GM10266 (cell line): ENCODE data around the gene CFAP70.
A peak's percentile ranks its signal among the peaks of the same experiment; 100 is the strongest.

ENCODE experiments used
- DNase-seq: peaks from one replicate; pipeline ENCODE4 v3.0.0; 2012; ENCODE audit errors: extremely low spot score
- TF ChIP-seq, protein P1 (sequence below): IDR thresholded peaks from 2 replicates; pipeline ENCODE4 v1.5.1; 2012; ENCODE audit warnings: mild to moderate bottlenecking, low read depth; ENCODE audit not compliant: control insufficient read depth, insufficient read depth; ENCODE audit errors: missing control alignments

The CFAP70 gene

DNA sequence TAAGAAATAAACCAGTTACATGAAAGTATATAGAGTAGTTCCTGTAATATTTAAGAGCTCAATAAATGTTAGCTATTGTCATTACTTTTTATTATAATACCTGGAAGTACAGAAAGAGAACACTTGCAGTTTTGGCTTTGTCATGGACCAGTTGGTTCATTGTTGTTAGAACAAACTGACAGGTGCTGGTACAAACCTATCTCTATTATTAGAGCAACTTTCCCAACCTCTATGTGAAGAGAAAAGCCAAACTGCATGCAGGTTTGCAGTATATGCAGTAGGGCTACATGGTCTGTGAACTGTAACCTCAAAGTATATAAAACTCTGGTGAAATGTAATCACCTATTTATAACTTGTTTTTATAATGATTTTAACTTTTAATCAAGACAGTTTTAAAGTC is 132.0 kb downstream of the CFAP70 start:
- no peak for DNase-seq
- TF ChIP-seq, protein P1, sequence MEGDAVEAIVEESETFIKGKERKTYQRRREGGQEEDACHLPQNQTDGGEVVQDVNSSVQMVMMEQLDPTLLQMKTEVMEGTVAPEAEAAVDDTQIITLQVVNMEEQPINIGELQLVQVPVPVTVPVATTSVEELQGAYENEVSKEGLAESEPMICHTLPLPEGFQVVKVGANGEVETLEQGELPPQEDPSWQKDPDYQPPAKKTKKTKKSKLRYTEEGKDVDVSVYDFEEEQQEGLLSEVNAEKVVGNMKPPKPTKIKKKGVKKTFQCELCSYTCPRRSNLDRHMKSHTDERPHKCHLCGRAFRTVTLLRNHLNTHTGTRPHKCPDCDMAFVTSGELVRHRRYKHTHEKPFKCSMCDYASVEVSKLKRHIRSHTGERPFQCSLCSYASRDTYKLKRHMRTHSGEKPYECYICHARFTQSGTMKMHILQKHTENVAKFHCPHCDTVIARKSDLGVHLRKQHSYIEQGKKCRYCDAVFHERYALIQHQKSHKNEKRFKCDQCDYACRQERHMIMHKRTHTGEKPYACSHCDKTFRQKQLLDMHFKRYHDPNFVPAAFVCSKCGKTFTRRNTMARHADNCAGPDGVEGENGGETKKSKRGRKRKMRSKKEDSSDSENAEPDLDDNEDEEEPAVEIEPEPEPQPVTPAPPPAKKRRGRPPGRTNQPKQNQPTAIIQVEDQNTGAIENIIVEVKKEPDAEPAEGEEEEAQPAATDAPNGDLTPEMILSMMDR: no peak

DNA sequence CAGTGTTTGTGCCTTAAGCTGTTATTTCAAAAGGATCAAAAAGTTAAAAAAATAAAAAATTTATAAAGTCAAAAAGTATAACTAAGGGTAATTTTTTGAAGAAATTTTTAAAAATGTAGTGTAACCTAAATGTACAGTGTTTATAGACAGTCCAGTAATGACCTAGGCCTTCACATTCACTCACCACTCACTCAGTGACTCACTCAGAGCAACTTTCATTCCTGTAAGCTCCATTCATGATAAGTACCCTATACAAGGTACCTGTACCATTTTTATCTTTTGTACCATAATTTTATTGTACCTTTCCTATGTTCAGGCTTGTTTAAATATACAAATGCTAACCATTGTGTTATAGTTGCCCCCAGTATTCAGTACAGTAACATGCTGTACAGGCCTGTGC is 133.1 kb downstream of the CFAP70 start:
- no peak for DNase-seq
- TF ChIP-seq, protein P1: no peak

DNA sequence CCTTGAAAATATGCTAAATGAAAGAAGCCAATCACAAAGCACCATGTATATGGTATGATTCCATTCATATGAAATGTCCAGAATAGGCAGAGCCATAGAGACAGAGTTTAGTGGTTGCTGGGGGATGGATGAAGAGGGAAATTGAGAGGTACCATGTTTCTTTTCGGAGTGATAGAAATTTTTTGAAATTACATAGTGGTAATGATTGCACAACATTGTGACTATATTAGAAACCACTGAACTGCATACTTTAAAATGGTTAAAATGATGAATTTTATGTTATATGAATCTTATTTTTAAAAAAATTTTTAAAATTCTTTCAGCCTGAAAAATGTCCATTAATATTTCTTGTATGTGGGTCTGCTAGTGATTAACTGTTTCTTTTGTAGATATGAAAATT is 137.7 kb downstream of the CFAP70 start:
- DNase-seq: no peak
- TF ChIP-seq, protein P1: no peak

DNA sequence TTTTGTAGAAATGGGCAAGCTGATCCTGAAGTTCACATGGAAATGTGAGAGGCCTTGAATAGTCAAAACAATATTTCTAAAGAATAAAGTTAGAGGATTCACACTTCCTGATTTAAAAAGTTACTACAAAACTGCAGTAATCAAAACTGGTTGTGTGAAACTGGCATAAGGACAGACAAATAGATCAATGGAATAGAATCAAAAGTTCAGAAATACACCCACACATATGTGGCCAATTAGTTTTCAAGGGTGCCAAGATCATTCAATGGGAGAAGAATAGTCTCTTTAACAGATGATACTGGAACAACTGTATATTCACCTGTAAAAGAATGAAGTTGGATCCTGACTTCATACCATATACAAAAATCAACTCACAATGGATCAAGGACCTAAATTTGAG is 139.3 kb downstream of the CFAP70 start:
- TF ChIP-seq, protein P1: no peak
- no peak for DNase-seq

DNA sequence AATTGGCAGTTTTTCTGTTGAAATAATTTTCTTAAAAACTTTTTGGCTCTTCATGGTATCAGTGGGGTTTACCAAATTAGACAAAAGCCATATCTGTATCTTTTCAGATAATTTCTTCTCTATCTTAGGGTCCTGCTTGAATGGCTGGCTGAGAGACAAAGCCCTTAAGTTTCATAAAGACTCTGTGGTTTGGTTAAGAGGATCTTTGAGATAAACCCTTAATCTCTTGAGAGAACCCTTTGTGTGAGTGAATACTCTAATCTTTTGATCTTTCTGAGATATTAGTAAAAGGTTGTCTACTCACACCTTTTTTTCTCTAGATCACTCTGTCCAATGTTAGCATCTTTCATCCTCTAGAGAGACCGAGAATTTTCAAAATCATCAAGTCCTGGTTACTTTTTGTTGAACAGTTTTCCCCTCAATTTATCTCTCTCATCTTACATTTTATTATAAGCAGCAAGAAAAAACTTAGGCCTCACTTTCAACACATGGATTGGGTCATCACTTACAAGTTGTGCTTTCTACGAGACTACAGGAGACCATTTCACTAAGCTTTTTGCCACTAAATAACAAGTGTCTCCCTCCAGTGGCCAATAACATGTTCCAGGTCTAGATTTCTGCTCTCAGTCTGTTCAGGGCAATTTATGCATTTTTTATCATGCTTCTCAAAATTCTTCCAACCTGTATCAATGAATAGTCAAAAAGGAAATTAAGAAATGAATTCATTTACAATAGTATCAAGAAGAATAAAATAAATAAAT is 140.1 kb downstream of the CFAP70 start:
- DNase-seq: peak; percentile 8
- TF ChIP-seq, protein P1: peak; percentile 41

DNA sequence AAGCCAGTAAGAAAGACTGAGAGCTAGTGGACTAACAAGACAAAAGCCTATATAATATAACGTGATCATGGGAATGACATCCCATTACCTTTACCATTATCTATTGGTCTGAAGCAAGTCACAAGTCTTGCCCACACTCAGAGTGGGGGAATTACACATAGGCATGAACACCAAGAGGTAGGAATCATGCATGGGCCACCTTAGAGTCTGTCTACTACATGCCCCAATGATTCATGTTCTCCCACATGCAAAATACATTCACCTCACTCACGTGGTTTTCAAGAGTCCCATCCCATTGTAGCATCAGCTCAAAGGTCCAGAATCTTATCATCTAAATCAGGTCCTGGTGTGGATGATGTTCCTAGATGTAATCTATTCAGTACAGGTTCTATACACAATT is 141.0 kb downstream of the CFAP70 start:
- DNase-seq: no peak
- TF ChIP-seq, protein P1: no peak

DNA sequence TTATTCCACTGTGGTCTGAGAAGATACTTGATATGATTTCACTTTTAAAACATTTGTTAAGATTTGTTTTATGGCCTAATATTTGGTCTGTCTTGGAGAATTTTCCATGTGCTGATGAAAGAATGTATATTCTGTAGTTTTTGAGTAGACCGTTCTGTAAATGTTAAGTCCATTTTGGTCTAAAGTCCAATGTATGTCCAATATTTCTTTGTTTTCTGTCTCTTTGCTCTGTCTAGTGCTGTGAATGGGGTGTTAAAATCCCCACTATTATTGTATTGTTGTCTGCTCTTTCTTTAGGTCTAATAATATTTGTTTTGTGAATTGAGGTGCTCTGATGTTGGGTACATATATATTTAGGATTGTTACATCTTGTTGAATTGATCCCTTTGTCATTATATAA is 142.9 kb downstream of the CFAP70 start:
- no peak for DNase-seq
- TF ChIP-seq, protein P1: no peak
